ENCODE results near the gene TCF7L2. TPM values are rescaled to one million over a fixed set of nuclear protein-coding genes. Genes with fewer than 3 reads are reported as not detected.
A peak's percentile ranks its signal among the peaks of the same experiment; 100 is the strongest.
"Not testable (repeated sequence)": the region's sequence is repeated elsewhere in the genome, so short reads cannot be mapped to it uniquely, and the experiment has no call there.

TCF7L2 gene
- total and polyA plus RNA-seq, 9 donors, result 14.9 to 77.3 (median 51.5) TPM

DNA sequence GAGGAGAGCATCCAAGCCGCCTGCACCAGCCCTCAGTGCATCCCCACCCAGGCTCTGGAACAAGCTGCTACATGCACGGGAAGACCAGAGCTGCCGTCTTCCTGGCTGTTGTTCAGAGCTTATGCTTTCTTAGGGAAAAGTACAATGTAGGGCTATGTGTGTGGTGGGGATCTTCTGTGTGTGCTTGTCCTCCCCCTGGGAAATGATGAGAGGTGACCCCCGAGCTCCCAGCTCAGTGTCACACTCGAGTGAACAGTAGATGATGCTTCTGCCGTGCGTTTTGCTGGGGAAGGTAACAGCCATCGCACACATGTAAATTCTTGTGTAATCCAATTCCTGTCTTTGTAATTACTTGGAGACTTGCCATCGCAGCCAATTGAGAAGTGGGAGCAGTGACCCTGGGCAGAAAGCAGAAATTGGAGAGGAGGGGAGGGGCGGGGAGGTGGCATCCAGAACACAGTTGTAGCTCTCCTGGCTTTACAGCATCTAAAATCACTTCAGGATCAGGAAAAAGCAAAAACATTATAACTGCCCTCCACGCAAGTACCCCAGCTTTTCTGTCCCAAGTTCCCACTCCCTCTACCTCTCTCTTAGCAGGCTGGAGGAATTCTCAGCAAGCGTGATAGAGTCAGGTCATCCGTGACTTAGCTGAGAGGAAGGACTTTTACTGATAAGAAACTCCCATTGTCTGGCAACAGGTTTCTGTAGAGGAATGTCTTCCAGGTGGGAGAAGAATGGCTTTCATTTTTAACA is 149.6 kb downstream of the TCF7L2 start:
- 30% methylated on average over 3 of the region's 13 CpGs for WGBS (ENCODE audit: insufficient coverage)
- Histone ChIP-seq H3K4me1 (ENCODE audit: control insufficient read depth, insufficient read depth, low read length) (peaks cover 35% of the 10 kb centered on the region), H3K27ac (ENCODE audit: low read length) (peak overlapping the region; percentile 50), H3K4me3 (ENCODE audit: low read length) (no peak overlapping the region), H3K27me3 (ENCODE audit: control insufficient read depth, insufficient read depth, low read length) (no peaks in the 10 kb centered on the region), H3K36me3 (ENCODE audit: control insufficient read depth, insufficient read depth, low read length) (peaks cover 21% of the 10 kb centered on the region), H3K9me3 (replicated peaks; ENCODE audit: control insufficient read depth, low read depth, low read length) (no peaks in the 10 kb centered on the region)
- DNase-seq, result peak; percentile 63

DNA sequence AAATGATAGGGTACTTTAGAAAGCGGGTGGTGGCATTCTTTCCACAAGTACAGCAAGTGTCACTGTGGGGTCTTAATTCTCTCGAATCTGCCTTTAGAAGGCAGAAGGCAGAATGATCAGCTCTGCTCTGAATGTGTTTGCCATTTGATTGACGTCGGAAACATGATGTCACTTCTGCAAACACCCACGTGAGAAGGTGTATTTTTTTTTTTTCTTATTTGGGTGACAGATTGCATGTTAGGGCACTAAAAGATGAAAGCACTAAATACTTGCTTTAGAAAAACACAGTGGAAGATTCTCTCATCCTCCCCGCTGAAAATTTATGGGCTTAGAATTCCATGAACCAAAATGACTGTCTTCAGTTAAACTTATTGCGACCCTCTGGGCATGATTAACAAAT is 150.2 kb downstream of the TCF7L2 start:
- peaks cover 33% of the 10 kb centered on the region for H3K4me1 ChIP-seq (ENCODE audit: control insufficient read depth, insufficient read depth, low read length)
- H3K4me3 ChIP-seq (ENCODE audit: low read length), result no peak overlapping the region
- H3K9me3 ChIP-seq (replicated peaks; ENCODE audit: control insufficient read depth, low read depth, low read length), result no peaks in the 10 kb centered on the region
- WGBS (ENCODE audit: insufficient coverage), result 93% methylated on average over 3 of the region's 7 CpGs
- no peak for DNase-seq
- no peaks in the 10 kb centered on the region for H3K27me3 ChIP-seq (ENCODE audit: control insufficient read depth, insufficient read depth, low read length)
- peaks cover 19% of the 10 kb centered on the region for H3K36me3 ChIP-seq (ENCODE audit: control insufficient read depth, insufficient read depth, low read length)
- H3K27ac ChIP-seq (ENCODE audit: low read length), result no peak overlapping the region

DNA sequence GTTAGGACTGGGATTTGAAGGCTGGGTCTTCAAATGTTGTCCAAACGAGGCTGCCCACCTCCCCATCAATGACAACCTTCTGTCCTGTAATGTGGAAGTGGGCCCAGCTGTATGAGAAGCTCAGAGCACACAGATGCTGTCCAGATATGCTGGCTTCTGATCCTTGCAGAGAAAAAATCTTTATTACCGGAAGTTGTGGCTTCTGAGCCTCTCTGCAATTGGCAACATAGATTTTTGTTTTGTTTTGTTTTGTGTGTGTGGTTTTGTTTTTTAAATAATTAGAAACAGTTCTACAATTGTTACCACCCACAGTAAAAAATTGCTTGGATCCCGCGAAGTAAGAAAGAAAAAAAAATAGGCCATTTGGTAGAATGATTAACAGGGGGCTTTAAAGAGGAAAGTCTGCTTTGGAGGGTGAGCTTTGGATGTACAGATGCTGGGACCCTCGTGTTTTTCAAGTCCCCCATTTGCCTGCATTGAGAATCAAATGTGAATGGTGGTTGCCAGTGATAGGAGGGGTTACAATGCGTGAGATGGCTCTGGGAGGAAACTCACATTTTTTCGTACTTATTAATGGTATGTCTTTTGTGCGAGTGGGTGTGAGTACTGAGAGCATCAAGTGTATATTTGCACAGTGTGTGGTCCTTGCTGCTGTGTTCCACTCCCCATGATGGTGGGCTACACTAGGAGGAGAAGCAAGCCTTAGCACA is 153.2 kb downstream of the TCF7L2 start:
- no peak overlapping the region for H3K4me3 ChIP-seq (ENCODE audit: low read length)
- H3K9me3 ChIP-seq (replicated peaks; ENCODE audit: control insufficient read depth, low read depth, low read length), result no peaks in the 10 kb centered on the region
- peaks cover 22% of the 10 kb centered on the region for H3K4me1 ChIP-seq (ENCODE audit: control insufficient read depth, insufficient read depth, low read length)
- DNase-seq, result peak; percentile 83
- peaks cover 14% of the 10 kb centered on the region for H3K36me3 ChIP-seq (ENCODE audit: control insufficient read depth, insufficient read depth, low read length)
- peak overlapping the region; percentile 15 for H3K27ac ChIP-seq (ENCODE audit: low read length)
- 29% methylated on average over 2 of the region's 8 CpGs for WGBS (ENCODE audit: insufficient coverage)
- no peaks in the 10 kb centered on the region for H3K27me3 ChIP-seq (ENCODE audit: control insufficient read depth, insufficient read depth, low read length)

DNA sequence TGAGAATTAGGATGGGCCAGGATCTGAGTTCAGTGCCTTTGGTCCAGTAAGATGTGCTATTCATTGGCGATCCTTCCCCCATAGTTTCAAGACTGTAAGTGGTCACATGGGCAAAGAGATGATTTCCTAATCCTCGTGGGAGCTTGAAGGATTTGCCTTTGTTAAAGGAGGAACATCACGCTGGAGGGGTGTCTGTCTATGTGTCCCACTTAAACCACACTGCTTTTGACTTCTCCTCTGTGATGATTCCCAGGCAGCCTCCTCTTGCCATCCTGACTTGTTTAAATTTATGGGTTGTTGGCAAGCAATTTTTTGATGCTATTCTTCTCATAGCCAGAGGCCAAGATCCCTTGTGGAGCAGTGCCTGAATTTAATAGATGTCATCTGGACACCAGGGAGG is 154.0 kb downstream of the TCF7L2 start:
- Histone ChIP-seq H3K4me1 (ENCODE audit: control insufficient read depth, insufficient read depth, low read length) (peaks cover 18% of the 10 kb centered on the region), H3K27ac (ENCODE audit: low read length) (no peak overlapping the region), H3K27me3 (ENCODE audit: control insufficient read depth, insufficient read depth, low read length) (no peaks in the 10 kb centered on the region), H3K9me3 (replicated peaks; ENCODE audit: control insufficient read depth, low read depth, low read length) (no peaks in the 10 kb centered on the region), H3K4me3 (ENCODE audit: low read length) (no peak overlapping the region), H3K36me3 (ENCODE audit: control insufficient read depth, insufficient read depth, low read length) (peaks cover 11% of the 10 kb centered on the region)
- no CpG with 5 or more reads among the region's 3 CpGs for WGBS (ENCODE audit: insufficient coverage)
- peak; percentile 61 for DNase-seq

DNA sequence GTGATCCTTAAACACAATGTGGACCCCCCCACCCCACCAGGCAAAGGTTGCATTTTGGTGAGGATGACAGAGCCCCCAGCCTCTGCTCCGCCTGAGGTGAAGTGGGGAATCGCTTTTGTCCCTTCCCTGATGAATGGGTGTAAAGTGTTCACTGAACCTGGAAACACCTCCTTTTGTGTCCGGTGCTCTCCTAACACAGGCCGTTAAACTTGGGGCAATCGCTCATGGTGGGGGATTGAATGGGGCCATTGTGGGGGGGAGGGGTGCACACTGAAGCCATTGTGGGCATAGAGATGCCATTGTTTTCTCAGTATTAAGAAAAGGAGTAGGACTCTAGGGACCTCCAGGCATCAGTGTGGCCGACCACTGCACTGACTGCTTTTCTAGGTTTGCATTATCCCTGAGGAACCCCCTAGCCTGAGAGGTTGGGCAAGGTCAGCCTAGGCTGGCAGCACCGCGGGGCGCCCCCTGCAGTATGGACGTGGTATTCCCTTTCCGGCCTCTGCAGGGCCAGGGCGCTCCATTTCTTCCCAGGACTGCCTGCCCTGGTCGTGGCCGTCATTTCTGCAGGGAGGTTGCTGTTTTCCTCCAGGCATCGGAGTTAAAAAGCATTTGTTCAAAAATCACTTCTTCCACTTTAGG is 158.3 kb downstream of the TCF7L2 start:
- no peaks in the 10 kb centered on the region for H3K9me3 ChIP-seq (replicated peaks; ENCODE audit: control insufficient read depth, low read depth, low read length)
- DNase-seq, result no peak
- no peaks in the 10 kb centered on the region for H3K27me3 ChIP-seq (ENCODE audit: control insufficient read depth, insufficient read depth, low read length)
- 53% methylated on average over 13 of the region's 15 CpGs for WGBS (ENCODE audit: insufficient coverage)
- H3K4me3 ChIP-seq (ENCODE audit: low read length), result no peak overlapping the region
- peaks cover 3% of the 10 kb centered on the region for H3K36me3 ChIP-seq (ENCODE audit: control insufficient read depth, insufficient read depth, low read length)
- peaks cover 10% of the 10 kb centered on the region for H3K4me1 ChIP-seq (ENCODE audit: control insufficient read depth, insufficient read depth, low read length)
- no peak overlapping the region for H3K27ac ChIP-seq (ENCODE audit: low read length)

DNA sequence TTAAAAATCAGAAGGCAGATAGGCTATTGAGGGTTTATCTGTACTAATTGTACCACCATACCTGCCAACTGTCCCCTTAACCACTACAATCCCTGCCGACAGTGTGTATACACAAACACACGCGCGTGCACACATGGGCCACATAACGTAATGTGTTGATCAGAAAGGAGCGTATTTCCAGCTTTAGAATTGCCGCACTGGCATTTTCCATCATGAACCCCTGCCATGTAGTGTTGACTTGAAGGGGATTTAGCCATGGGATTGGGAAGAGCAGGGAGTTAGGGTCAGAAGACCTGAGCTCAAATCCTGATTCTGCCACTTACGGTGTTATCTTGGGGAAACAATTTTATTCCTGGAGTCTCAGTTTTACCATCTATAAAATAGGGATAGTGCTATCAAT is 158.9 kb downstream of the TCF7L2 start:
- Histone ChIP-seq H3K27me3 (ENCODE audit: control insufficient read depth, insufficient read depth, low read length) (no peaks in the 10 kb centered on the region), H3K4me1 (ENCODE audit: control insufficient read depth, insufficient read depth, low read length) (peaks cover 4% of the 10 kb centered on the region), H3K36me3 (ENCODE audit: control insufficient read depth, insufficient read depth, low read length) (peaks cover 2% of the 10 kb centered on the region), H3K27ac (ENCODE audit: low read length) (no peak overlapping the region), H3K9me3 (replicated peaks; ENCODE audit: control insufficient read depth, low read depth, low read length) (no peaks in the 10 kb centered on the region), H3K4me3 (ENCODE audit: low read length) (no peak overlapping the region)
- no peak for DNase-seq
- WGBS (ENCODE audit: insufficient coverage), result 94% methylated on average over 4 of the region's 8 CpGs

DNA sequence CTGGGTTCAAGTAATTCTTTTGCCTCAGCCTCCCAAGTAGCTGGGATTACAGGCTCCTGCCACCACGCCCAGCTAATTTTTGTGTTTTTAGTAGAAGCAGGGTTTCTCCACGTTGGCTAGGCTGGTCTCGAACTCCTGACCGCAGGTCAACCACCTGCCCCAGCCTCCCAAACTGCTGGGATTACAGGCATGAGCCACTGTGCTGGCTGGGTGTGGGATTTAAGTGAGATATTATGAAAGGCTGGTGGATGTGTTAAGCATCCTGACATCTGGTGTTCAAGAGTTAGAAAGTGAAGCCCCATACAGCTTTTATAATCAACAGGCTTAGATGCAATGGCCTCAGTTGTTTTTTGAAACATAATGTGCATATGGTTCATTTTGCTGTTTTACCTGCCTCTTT is 159.4 kb downstream of the TCF7L2 start:
- H3K27me3 ChIP-seq (ENCODE audit: control insufficient read depth, insufficient read depth, low read length); H3K36me3 ChIP-seq (ENCODE audit: control insufficient read depth, insufficient read depth, low read length); H3K4me3 ChIP-seq (ENCODE audit: low read length); H3K4me1 ChIP-seq (ENCODE audit: control insufficient read depth, insufficient read depth, low read length); H3K9me3 ChIP-seq (replicated peaks; ENCODE audit: control insufficient read depth, low read depth, low read length); H3K27ac ChIP-seq (ENCODE audit: low read length); DNase-seq: not testable (repeated sequence)
- WGBS (ENCODE audit: insufficient coverage), result 100% methylated on average over 1 of the region's 4 CpGs

DNA sequence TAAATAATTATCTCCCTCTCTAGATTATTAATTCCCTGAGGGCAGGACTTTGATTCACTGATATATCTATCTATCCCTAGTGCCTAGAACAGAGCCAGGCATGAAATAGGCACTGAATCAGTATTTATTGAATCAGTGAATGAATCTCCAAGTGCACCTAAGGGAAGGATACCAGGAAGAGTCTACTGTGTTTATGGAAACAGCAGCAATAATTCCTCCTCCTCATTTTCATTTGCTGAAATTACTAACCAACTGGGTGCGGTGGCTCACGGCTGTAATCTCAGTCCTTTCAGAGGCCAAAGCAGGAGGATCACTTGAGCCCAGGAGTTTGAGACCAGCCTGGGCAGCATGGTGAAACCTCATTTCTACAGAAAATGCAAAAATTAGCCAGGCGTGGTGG is 161.2 kb downstream of the TCF7L2 start:
- no peak overlapping the region for H3K27ac ChIP-seq (ENCODE audit: low read length)
- no peaks in the 10 kb centered on the region for H3K4me1 ChIP-seq (ENCODE audit: control insufficient read depth, insufficient read depth, low read length)
- no peaks in the 10 kb centered on the region for H3K36me3 ChIP-seq (ENCODE audit: control insufficient read depth, insufficient read depth, low read length)
- DNase-seq, result no peak
- no CpG with 5 or more reads among the region's 3 CpGs for WGBS (ENCODE audit: insufficient coverage)
- no peak overlapping the region for H3K4me3 ChIP-seq (ENCODE audit: low read length)
- no peaks in the 10 kb centered on the region for H3K9me3 ChIP-seq (replicated peaks; ENCODE audit: control insufficient read depth, low read depth, low read length)
- H3K27me3 ChIP-seq (ENCODE audit: control insufficient read depth, insufficient read depth, low read length), result no peaks in the 10 kb centered on the region

DNA sequence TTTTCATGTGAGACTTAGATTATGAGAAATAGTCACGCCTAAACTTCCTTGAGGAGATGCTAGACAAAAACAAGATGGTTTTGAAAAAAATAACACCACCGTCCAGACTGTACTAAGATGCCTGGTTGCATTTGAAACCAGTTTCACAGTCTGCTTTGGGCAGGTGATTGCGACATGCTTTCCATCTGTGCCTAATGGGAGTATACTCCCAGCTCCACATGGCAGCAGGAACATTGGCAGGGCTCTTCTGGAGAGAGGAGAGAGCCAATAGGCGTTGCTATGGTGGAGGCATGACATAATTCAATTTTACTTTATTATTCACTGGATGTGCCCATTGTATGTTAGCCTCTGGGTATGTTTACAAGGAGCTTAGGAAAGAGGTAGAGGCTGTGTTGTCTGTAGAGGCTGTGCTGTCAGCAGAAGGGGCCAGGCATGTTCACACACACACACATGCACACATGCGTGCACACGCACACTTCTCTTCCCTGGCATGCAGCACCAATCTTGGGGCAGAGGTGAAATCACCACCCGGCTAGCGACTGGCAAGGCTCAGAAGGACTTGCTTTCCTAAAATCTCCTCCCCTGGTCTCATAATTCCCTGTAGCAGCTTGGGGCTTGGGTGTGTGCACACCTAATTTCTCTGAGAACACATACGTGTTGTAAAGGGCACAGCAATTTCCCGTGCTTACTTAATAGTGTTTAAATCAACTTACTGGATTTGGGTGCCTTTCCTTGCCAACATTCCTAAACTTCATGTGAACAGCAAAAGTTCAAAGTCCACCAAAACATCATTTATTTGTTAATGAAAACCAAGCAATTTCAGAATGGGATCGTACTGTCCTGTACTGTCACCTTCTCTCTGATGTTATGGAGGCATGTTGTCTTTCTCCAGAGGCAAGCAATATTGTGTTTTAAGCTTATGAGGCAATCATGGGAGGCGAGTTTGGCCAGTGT is 162.1 kb downstream of the TCF7L2 start:
- Histone ChIP-seq H3K4me3 (ENCODE audit: low read length) (no peak overlapping the region), H3K9me3 (replicated peaks; ENCODE audit: control insufficient read depth, low read depth, low read length) (no peaks in the 10 kb centered on the region), H3K27ac (ENCODE audit: low read length) (no peak overlapping the region), H3K27me3 (ENCODE audit: control insufficient read depth, insufficient read depth, low read length) (no peaks in the 10 kb centered on the region), H3K4me1 (ENCODE audit: control insufficient read depth, insufficient read depth, low read length) (no peaks in the 10 kb centered on the region), H3K36me3 (ENCODE audit: control insufficient read depth, insufficient read depth, low read length) (no peaks in the 10 kb centered on the region)
- no peak for DNase-seq
- WGBS (ENCODE audit: insufficient coverage), result 93% methylated on average over 2 of the region's 12 CpGs

Measured in muscle of leg (tissue), 11 donors.